ENCODE data around the gene NPS.

Gene NPS, protein sequence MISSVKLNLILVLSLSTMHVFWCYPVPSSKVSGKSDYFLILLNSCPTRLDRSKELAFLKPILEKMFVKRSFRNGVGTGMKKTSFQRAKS

DNA sequence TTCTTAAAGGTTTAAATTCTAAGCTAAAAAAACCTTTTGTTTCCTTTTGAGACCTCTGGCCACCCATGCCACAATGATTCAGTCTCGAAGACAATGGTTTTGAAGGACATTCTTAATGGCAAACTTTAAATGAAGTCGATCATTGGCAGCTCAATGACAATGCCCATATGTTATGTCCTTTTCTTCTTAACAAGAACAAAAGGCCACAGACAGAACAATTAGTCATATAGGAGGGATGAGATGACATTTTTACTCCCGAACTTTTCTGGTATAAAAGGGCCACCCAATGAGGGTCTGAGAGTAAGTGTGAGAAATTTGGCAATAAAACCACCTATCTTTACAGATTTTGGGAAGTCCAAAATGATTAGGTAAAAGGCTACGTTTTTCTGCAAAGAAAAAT, at the start of gene NPS:
TSS of gene NPS (plus strand) at position 301 of the 400 bp plus-strand sequence. CDS start at position 361, 60 bp downstream.
- DNase-seq (ENCODE audit: low read depth in 2 of 3, low spot score in 1 of 3) = no peak

DNA sequence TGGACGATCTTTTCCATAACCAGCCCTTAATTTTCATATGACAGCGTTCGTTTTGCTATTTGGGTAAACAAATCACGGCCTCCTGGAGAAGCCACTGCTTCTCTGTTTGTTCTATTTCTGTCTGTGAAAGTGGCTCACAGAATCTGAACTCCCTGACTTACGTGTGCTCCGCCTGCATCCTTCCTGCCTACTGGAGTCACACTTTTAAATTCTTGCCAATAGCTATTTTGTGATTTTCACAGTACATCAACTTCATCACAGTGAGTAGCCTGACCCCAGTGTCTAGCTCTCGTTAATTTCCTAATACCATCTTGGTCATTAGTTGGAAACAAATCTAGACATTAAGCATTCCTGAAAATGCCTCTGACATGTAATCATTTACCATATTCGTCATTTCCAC, 49.0 kb upstream of the NPS start:
- DNase-seq (ENCODE audit: low read depth in 2 of 3, low spot score in 1 of 3) = no peak

DNA sequence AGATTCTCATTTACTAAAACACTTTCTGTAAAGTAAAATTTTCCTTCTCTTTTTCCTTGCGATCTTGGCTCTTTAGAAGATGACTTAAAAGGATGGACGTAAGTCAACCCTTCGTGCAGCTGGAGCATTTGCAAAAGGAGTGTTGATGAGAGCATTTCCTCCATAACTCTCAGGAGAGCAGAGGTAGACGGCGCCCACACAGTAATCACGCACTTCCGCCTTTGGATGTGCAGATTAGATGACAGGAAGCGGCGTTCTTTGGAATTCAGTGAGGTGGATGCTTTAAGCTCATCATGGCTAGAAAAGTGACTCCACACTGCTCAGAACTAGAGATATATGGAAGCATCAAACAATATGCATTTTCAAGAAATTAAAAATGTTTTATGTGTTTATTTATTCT, 43.0 kb upstream of the NPS start:
- no peak for DNase-seq (ENCODE audit: low read depth in 2 of 3, low spot score in 1 of 3)

DNA sequence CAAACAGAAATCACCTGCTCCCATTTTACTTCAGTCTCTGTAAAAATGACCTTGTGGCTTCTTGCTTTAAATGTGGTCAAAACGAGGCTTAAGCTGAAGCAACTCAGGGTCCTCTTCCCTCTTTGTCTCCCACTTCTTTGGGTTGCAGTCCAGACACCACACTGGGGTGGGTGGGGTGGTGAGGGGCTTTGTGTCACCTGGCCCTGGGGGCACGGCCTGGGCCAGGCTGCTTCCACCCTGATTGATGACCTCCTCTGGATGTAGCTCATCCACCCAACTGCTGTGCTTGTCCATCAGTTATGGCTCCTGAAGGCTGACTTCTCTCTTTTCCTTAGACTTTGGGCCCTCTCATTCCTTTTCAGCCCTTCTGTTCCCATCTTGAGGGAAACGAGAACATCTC, 26.8 kb upstream of the NPS start:
- no peak for DNase-seq (ENCODE audit: low read depth in 2 of 3, low spot score in 1 of 3)

DNA sequence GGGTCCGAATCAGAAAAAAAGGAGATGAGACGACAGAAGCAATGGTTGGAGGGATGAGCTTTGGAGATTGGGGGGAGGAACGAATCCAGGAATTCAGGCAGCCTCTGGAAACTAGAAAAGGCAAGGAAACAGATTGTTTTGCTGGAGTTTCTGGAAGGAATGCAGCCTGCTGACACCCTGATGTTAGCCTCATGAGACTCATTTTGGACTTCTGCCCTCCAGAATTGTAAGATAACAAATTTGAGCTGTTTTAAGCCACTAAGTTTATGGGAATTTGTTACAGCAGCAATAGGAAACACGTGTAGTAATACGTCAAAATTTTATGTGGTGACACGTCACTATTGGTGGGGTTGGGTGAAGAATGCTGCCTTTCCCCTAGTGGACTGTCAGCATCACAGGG, 25.6 kb upstream of the NPS start:
- no peak for DNase-seq (ENCODE audit: low read depth in 2 of 3, low spot score in 1 of 3)

DNA sequence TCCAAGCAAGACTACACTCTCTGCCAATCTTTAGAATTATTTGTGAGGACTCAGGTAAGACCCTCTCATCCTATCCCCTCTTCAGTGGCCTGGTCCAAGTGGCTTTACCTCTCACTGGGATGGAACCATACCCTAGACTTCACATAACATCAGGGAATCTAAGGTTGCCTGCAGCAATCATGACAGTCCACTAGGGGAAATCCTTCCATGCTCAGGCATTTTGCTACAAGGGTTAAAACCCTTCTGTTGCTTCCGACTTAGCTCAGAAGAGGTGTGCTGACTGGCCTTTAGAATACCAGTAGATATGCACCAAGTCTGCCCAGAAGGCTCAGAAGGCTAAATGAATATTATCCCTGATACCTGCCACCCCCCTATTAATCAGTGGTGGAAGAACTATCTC, 24.9 kb upstream of the NPS start:
- DNase-seq (ENCODE audit: low read depth in 2 of 3, low spot score in 1 of 3) = no peak

DNA sequence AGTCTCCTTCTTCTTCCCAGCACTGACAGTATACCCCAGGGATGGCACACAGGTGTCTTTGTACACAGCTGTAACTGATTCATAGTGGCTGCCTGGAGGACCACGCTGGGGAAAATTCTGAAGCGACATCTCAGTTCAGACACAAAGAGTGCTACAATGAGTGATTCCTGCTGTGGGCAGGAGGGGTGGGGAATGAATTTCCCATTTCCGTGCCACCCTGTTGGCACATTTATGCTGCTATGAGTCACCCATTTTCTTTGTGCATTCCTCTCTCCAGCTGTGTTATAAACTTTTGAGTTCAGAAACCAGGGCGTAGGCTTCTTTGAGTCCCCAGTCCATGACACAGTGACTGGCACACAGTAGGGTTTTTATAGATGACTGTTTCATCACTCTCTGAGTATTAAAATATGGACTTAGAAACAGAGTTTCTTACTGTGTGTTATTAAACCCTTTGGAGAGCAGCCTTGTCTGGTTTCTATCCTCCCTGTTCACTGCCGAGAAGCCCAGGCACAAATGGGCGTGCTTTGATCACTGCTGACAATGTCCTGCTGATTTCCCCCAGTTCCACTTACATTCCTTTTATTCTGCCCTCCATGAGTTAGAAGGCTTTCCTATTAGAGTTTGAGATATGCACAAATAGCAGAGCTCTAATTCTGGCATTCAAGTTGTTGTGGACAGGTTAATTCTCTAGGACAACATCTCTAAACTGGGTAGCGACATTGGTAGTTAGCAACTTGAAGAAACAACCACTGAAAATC, 24.0 kb upstream of the NPS start:
- DNase-seq (ENCODE audit: low read depth in 2 of 3, low spot score in 1 of 3) = no peak

DNA sequence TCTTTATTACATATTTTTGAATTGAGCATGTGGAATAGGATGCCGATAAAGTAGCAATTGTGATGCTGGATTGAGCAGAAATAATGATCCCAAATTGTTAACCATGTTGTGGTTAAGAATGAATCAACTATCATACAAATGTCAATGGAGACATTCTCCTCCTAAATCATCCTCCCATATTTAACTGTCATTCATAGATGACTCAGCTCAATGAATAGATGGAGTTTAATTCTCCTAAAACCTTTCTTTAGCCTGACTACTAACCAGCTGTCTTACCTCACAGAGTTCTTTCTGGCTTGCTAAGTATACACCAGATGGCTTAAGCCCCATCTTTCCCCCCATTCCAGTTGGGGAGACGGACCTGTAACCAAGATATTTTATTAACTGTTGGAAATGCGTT, 23.4 kb upstream of the NPS start:
- DNase-seq (ENCODE audit: low read depth in 2 of 3, low spot score in 1 of 3) = no peak

DNA sequence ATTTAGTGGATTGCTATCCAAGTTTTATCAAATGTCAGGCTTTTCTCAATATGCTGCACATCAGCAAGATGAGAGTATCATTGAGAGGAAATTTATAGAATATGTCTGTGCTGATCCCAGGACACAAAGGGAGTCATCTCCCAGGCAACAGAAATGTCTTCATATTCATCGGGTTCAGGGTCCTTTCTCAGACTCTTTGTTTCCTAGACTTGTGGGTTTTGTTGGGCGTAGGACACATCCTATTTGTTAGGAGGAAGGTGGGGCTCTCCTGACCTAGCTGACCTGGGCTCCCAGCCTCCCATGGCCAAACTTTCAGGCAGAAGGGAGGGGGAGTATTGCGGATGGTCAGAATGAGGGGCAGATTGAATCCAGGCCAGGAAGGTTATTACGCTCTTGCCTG, 22.9 kb upstream of the NPS start:
- DNase-seq (ENCODE audit: low read depth in 2 of 3, low spot score in 1 of 3) = no peak

DNA sequence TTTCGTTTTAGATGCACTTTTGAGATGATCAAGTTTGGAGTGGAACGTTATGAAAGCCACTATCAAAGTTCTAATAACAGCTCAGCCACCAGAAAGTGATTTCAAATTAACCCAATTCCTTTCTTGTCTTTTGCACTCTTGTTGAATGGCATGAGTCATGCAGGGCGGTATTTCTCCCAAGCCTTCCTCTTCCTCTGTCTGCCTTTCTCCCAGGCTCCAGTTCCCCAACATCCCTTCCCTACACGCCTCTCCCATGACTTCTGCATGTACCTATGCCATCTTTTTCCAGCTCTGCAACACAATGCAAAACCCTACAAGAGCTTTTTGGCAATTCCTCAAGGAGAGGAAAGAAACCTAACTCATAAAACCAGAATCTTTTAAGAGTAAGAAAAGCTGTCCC, 21.8 kb upstream of the NPS start:
- no peak for DNase-seq (ENCODE audit: low read depth in 2 of 3, low spot score in 1 of 3)

DNA sequence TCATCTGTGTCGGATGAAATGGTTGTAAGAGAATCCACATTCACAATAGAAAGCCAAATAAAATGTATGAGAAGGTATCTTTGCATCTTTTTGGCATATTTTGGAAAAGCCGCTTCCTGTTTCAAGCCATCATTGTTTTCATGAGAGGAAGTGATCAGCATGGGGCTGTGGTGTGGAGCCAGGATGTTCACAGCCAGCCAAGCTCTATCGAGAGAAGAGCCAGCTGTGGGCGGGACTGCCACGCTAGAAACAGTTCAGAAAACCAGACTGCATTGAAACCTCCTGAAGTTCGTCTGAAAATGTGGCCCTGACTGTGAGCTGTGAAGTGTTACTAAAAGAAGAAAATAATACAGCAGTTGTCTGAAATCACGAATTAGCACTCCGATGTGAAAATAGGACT, 21.2 kb upstream of the NPS start:
- no peak for DNase-seq (ENCODE audit: low read depth in 2 of 3, low spot score in 1 of 3)

DNA sequence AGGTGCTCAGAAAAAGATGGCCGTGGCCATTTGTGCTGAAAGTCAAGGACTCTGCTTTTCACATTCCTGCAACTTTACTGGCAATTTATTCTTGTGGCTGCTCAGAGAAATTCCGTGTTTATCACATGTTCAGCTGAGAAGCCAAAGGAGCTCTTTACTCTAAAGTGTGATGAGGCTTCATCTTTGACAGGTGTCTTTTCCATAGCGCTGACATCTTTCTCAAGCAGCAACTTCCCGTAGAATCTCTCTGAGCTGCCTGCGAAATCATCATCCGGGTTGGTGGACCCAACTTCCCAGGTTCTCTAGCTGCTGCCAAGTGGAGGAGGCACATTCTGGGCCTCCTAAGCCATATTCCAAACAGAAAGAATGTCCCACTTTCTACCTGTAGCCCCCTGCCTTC, 16.9 kb upstream of the NPS start:
- no peak for DNase-seq (ENCODE audit: low read depth in 2 of 3, low spot score in 1 of 3)

DNA sequence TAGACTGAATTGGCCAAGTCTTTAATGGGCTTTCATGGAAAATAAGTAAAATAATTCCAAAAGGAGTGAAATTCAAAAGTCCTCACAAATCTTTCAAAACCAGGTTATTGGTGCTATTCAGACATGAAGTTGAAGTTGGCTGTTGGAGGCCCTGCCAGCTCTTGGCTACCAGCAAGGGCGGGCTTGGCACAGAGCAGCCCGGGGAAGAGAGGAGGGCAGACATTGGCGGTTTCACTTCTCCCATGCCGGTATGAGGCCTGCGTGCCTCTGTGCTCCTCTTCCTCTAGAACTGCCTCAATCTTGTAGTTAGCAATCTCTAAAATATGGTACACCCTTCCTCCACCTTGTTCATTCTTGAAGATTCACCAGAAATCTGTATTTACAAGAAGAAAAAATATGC, 16.4 kb upstream of the NPS start:
- no peak for DNase-seq (ENCODE audit: low read depth in 2 of 3, low spot score in 1 of 3)

DNA sequence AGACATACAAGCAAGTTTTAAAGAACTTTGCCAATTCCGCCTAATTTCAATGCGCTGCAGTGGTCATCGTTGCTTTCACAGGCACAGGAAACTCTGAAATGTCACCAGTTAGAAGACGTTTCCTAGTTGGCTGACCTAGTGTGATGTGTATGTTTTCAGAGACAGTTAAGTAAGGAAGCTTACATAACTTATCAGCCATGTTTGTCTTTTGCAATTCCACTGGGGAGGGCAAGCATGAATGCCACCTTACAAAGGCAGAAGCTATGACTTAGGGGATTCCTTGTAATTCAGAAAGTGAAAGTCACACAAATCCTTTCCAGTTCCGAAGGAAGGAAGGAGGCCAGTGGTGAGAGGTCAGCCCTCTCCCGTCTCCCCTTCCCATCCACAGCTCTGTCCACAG, 15.0 kb upstream of the NPS start:
- DNase-seq (ENCODE audit: low read depth in 2 of 3, low spot score in 1 of 3) = no peak

DNA sequence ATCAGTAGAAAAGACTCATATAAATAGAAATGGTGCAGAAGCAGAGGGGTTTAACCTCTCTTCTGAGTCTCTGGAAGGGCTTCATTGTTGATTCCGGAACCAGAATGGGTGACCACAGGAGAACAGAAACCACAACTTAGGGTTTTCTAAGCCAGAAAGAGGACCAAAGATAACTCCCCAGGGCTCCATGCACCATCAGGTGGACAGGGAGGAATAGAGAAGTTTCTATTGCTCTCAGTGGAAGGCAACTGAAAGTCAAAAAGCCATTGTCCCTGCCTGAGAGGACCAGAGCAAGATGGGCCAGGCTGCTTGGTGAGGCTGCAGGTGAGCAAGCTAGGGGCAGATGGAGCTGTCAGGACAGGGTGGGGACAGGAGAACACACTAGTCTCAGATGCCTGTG, 14.6 kb upstream of the NPS start:
- DNase-seq (ENCODE audit: low read depth in 2 of 3, low spot score in 1 of 3) = no peak

DNA sequence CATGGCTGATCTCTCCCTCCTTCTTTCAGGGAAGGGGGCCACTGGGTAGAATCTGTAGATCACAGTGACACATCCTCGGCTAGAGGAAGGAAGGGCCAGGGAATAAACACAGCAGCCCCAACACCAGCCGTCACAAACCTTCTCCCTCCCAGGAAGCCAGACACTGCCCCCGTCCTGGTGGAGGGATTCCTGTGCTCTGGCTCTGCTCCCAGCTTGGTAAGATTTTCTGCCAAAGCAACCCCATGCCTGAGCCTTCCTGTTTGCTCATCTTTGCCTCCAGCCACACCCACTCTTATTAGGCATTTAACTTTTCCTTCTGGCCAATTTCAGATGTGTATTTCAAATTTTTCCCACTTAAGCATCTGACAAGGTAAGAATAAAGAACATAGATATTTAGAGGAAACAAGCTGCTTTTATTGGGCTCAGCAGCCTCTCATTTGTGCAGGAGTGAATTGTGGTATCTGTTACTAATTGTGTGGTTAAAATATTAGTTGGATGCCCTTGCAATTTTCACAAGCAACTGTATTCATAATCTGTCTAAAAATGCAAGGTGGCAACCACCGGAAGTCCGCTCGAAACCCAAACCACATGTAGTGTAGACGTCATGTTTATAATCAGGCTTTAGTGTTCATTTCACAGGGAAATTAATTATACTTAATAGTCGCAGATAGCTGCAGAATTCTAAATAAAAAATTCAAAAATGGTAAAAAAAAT, 13.2 kb upstream of the NPS start:
- DNase-seq (ENCODE audit: low read depth in 2 of 3, low spot score in 1 of 3) = no peak

DNA sequence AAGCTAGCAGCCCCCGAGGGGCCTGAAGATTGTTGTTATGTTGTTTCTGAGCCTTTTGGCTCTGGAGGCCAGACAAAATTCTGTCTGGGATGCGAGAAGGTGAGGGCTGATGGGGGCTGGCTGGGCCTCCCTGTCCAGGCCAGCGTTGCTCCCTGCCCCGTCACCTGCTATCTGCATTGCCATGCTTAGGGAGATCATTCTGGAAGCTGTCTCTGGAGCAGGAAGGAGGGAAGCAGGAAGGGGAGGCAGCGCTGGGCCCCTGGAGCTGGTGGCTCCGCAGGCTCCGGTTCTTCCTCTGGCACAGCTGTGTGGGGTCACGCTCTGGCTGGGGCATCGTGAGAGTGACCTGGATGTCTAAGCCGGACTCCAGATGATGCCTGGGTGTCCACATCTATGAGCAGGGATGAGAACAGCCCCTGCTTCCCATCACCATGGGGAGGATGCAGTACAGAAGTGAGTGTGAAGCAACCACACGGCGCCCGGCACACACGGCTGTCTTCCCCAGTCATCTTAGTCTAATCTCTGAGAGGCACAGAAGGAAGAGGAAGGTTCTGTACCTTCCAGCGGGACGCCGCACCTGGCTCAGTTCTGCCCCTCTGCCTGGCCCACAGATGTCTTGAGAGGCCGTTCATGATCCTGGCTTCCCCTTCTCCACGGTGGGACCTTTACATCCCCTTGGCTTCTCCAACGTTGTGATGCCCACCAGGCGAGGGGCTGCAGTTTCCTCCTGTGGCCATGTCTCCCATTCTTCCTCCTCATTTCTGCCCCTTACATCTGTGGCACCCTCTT, 11.9 kb upstream of the NPS start:
- no peak for DNase-seq (ENCODE audit: low read depth in 2 of 3, low spot score in 1 of 3)

DNA sequence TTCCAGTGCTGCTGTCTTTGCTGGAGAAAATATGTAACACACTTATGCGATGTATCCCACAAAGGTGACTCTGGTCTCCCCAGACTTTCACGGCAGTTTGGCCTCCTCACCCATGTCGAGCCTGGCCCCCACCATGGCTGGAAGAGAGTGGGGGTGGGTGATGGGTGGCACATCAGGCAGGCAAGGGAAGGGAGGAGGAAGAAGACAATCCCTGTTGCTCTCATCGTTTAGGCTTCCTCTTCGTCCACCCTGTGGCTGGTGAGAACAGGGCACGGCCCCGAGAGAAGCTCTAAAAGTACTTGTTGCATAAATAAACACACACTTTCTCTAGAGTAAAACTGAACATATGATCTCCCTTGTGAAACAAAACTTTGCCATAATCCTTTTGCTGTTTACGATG, 11.2 kb upstream of the NPS start:
- DNase-seq (ENCODE audit: low read depth in 2 of 3, low spot score in 1 of 3) = no peak

DNA sequence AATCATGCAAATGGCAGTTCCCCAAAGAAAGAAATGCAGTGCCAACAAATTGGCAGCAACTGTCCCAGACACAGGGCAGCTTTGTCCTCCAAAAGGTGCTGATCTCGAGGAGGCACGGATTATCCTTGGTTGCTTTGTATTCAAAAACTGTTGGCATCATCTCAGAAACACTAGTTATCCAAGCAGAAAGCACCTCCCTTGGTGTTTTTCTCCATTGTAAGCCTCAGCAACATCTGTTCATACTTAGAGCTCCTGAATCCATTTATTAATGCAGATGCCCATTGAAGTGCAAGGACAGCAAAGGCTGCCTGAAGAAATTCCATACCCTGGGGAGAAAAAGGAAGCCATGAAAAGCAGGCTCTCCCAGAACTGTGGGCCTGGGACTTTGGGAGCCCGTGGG, 1.1 kb upstream of the NPS start:
- DNase-seq (ENCODE audit: low read depth in 2 of 3, low spot score in 1 of 3) = no peak

DNA sequence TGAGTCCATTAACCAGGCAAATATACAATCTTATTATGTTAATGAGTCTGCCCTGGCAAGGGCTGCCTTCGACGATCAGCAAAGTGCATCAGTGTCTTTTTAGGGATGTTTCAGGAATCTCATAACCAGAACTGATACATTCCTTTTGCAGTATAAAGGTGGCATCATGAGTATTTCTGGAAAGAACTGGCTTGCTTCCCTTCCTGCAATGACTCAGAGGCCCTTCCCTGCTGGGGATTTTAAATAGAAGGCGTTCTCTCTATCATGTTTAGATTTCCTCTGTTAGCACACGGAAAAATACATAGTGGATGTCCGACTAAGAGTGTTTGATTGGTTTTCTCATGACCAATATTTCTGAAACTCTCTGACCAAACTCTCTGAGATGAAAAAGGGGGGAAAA, 1.8 kb downstream of the NPS start:
- DNase-seq (ENCODE audit: low read depth in 2 of 3, low spot score in 1 of 3) = no peak

DNA sequence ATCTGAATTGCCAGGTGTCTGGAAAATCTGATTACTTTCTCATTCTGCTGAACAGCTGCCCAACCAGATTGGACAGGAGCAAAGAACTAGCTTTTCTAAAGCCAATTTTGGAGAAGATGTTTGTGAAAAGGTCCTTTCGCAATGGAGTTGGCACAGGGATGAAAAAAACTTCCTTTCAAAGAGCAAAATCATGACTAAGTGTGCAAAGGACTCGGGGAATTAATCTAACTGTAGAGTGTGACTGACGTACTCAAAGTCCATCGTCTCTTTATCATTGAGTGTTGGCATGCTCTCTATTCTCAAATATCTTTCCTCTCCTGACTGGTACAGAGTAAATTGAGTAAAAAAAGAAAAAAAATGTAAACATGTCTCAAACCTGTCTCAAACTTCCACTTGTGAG, 3.3 kb downstream of the NPS start:
- DNase-seq (ENCODE audit: low read depth in 2 of 3, low spot score in 1 of 3) = no peak

DNA sequence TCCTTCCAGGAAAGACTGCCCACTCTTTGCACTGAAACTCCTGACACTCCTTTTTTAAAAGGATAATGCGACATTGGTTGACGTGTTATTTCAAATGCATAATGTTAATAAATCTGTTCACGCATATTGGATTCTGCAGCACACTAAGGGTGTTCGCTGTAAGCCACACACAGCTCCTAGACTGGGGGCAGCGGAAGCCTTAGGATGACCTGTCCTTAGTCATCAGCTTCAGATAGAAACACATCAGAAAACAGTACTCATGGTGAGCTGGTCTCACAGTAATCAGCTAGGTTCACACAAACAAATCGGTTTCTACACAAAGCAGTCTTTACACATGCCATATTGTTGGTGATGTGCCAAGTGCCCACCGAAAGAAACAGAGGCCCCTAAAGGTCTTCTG, 4.3 kb downstream of the NPS start:
- DNase-seq (ENCODE audit: low read depth in 2 of 3, low spot score in 1 of 3) = no peak

Data from stimulated activated CD4-positive, alpha-beta T cell treated with anti-CD3 and anti-CD28 coated beads, Interleukin-12 subunit alpha, Interleukin-12 subunit beta, amount 100 ng/mL, for 48 hours (primary cell).